GM12878 (cell line): ENCODE data around the gene TMEM140.

ENCODE experiments used
- DPF2 ChIP-seq: fragments of 450-650 bp; IDR thresholded peaks from 2 replicates; pipeline ENCODE4 v1.6.1; 2017; ENCODE audit warnings: mild to moderate bottlenecking
- EP300 ChIP-seq, 2 experiments: fragments of 150-350 bp in 1 of 2; IDR thresholded peaks; 2 replicates each; pipeline ENCODE4 v1.6.1; 2011 to 2012; ENCODE audit warnings: low read depth in 2 of 2, low read length in 2 of 2, borderline replicate concordance in 1 of 2, improper control_type of control experiment in 1 of 2, inconsistent platforms in 1 of 2; ENCODE audit not compliant: control insufficient read depth in 1 of 2
- FOXM1 ChIP-seq: IDR thresholded peaks from 2 replicates; pipeline ENCODE4 v1.6.1; 2012; ENCODE audit warnings: low read depth, mild to moderate bottlenecking, inconsistent platforms, low read length, moderate library complexity
- TF ChIP-seq, protein P1 (sequence below): IDR thresholded peaks from 2 replicates; pipeline ENCODE4 v1.6.1; 2012; ENCODE audit warnings: low read depth, low read length, improper control_type of control experiment
- TF ChIP-seq, protein P2 (sequence below), 3 experiments: IDR thresholded peaks in 2 of 3; conservative IDR thresholded peaks in 1 of 3; 2 replicates each; pipeline ENCODE4 v1.5.1; 2011; ENCODE audit warnings: low read depth in 3 of 3, low read length in 3 of 3, mild to moderate bottlenecking in 3 of 3, control low read depth in 2 of 3, moderate library complexity in 2 of 3, inconsistent platforms in 1 of 3, mixed read lengths in 1 of 3; ENCODE audit not compliant: control insufficient read depth in 2 of 3, insufficient read depth in 1 of 3; ENCODE audit errors: extremely low read depth in 1 of 3

DNA sequence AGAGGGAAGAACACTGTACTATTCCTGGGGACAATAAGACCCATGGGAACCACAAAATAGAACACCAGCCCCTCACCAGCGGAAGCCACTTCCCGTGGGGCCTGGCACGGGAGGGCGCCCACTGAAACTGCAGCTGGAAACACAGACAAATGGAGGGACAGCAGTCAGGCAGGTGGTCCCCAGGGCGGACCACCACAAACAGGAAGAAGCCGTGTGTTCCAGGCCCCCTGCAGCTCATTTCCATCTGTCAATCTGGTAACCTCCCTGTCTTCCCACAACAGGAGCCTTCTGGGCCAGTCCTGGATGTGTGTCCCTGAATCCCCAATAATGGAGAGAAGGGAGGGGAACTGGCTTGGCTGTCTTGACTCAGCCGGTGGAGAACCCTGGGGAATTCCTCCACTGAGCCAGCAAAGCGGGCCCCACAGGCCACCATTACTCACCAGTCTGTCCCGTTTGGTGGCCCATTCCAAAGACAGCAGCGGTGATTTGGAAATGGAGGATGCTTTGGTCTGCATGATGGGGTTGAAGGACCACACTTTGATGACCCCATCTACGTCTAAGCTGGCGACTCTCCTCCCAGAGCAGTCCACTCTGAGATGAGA is 46.7 kb downstream of the TMEM140 start:
- TF ChIP-seq, protein P1, sequence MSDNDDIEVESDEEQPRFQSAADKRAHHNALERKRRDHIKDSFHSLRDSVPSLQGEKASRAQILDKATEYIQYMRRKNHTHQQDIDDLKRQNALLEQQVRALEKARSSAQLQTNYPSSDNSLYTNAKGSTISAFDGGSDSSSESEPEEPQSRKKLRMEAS, result no peak
- TF ChIP-seq DPF2 (no peak), FOXM1 (no peak), EP300 (IDR thresholded peaks at IDR 0.05; ENCODE audit: borderline replicate concordance in 1 of 2, control insufficient read depth in 1 of 2, low read depth in 2 of 2, low read length in 2 of 2) (no peak)
- TF ChIP-seq, protein P2, sequence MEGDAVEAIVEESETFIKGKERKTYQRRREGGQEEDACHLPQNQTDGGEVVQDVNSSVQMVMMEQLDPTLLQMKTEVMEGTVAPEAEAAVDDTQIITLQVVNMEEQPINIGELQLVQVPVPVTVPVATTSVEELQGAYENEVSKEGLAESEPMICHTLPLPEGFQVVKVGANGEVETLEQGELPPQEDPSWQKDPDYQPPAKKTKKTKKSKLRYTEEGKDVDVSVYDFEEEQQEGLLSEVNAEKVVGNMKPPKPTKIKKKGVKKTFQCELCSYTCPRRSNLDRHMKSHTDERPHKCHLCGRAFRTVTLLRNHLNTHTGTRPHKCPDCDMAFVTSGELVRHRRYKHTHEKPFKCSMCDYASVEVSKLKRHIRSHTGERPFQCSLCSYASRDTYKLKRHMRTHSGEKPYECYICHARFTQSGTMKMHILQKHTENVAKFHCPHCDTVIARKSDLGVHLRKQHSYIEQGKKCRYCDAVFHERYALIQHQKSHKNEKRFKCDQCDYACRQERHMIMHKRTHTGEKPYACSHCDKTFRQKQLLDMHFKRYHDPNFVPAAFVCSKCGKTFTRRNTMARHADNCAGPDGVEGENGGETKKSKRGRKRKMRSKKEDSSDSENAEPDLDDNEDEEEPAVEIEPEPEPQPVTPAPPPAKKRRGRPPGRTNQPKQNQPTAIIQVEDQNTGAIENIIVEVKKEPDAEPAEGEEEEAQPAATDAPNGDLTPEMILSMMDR (IDR thresholded peaks at IDR 0.05 in 2 of 3, conservative IDR thresholded peaks at IDR 0.05 in 1 of 3; ENCODE audit: control insufficient read depth in 2 of 3, extremely low read depth in 1 of 3, insufficient read depth in 1 of 3, low read depth in 3 of 3, low read length in 3 of 3), result no peak
